22Rv1 (cell line): ENCODE data around the gene CFL1.
A peak's percentile ranks its signal among the peaks of the same experiment; 100 is the strongest.
"Not testable (repeated sequence)": the region's sequence is repeated elsewhere in the genome, so short reads cannot be mapped to it uniquely, and the experiment has no call there.

Experiments
- H3K27ac ChIP-seq: fragments of 450-650 bp; 2 replicates; pipeline ENCODE4 v1.5.1; 2017
- CTCF ChIP-seq: fragments of 450-650 bp; IDR thresholded peaks from 2 replicates; pipeline ENCODE4 v1.5.1; 2017; ENCODE audit warnings: mild to moderate bottlenecking
- ZFX ChIP-seq: fragments of 450-650 bp; IDR thresholded peaks from 2 replicates; pipeline ENCODE4 v1.6.1; 2017; ENCODE audit warnings: antibody characterized with exemption, borderline replicate concordance

CFL1 gene

GRCh38 chr11:65849366-65849765, 8.6 kb downstream of the CFL1 start:
- peak overlapping the region; percentile 12; the same call in 1 of the 2 replicates for H3K27ac ChIP-seq
- TF ChIP-seq ZFX: no peak
- TF ChIP-seq CTCF: no peak

DNA sequence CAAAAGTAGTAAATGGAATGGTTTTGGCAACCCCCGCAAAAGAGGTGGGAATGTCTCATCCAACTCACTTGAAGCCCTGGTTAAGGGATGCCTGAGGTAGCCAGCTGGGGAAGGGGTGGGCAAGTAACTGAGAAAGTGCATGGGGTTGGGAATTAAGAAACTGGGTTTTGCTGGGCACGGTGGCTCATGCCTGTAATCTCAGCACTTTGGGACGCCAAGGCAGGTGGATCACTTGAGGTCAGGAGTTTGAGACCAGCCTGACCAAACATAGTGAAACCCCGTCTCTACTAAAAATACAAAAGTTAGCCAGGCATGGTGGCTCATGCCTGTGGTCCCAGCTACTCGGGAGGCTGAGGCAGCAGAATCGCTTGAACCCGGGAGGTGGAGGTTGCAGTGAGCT, 9.3 kb downstream of the CFL1 start:
- not testable (repeated sequence) for H3K27ac ChIP-seq

GRCh38 chr11:65847746-65848145, 10.2 kb downstream of the CFL1 start:
- TF ChIP-seq CTCF: no peak
- TF ChIP-seq ZFX: no peak
- H3K27ac ChIP-seq: no peak overlapping the region

DNA sequence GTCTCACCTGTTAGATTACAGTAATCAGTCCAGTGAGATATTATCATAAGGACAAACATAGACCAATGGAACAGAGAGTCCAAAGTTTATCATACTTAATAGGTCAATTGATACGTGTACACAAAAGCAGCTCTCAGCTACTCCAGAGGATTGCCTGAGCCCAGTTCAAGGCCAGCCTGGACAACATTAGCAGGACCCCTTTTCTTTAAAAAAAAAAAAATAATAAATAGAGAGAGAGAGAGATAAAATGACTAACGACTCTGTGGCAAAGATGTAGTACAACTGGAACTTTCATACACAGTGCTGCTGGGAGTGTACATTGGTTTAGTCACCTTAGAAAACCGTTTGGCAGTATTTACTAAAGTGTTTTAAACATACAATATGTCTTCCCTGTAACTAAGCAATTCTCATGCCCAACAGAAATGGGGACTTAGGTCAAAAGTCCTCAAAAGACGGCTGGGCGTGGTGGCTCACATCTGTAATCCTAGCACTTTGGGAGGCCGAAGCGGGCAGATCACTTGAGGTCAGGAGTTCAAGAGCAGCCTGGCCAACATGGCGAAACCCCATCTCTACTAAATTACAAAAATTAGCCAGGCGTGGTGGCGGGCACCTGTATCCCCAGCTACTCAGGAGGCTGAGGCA, 13.6 kb downstream of the CFL1 start:
- H3K27ac ChIP-seq: peak overlapping the region; percentile 71
- TF ChIP-seq ZFX (no peak), CTCF (no peak)

DNA sequence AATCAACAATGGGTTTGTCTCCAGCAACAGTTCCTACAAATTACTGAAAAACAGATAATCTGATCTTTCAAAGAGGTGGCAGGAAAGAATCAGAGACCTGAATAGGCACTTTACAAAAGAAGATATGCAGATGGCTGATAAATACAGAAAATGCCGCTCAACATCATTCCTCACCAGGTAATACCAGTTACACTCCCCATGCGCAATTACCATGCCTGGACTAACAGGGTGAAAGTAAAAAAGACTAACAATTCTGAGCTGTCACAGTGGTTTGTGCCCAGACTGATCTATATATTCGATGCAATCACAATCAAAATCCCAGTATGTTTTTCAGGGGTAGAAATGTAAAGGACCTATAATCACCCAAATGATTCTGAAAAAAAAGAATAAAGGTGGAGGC, 14.2 kb downstream of the CFL1 start:
- H3K27ac ChIP-seq: peak overlapping the region; percentile 71
- TF ChIP-seq CTCF (no peak), ZFX (no peak)

DNA sequence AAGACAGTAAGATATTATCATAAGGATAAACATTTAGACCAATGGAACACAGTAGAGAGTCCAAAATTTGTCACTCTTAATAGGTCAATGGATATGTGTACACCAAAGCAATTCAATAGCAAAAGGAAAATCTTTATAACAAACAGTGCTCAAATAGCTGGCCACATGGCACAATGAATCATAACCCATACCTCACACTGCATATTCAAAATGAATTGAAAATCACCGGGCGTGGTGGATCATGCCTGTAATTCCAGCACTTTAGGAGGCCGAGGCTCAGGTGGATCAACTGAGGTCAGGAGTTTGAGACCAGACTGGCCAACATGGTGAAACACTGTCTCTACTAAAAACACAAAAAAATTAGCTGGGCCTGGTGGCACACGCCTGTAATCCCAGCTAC, 15.8 kb downstream of the CFL1 start:
- TF ChIP-seq CTCF (no peak), ZFX (no peak)
- H3K27ac ChIP-seq: no peak overlapping the region

- TF ChIP-seq ZFX (no peak), CTCF (no peak)
- H3K27ac ChIP-seq: no peak overlapping the region
Measured at GRCh38 chr11:65834202-65834601, 23.8 kb downstream of the CFL1 start.

GRCh38 chr11:65833297-65834030, 24.5 kb downstream of the CFL1 start, which contains the start of gene SNX32:
Gene SNX32 (plus strand): TSS chr11:65833963. CDS start chr11:65834066, 103 bp downstream.
- TF ChIP-seq ZFX (no peak), CTCF (no peak)
- H3K27ac ChIP-seq: no peak within 1 kb of the TSS

GRCh38 chr11:65832231-65832630, 25.7 kb downstream of the CFL1 start:
- H3K27ac ChIP-seq: not testable (repeated sequence)
